K562 (cell line): ENCODE results near the gene ZNF862. TPM values are rescaled to one million over a fixed set of nuclear protein-coding genes. Genes with fewer than 3 reads are reported as not detected.

ENCODE experiments used
- ETV5 ChIP-seq: sonication (generic); formaldehyde crosslinking; IDR thresholded peaks from 2 replicates; pipeline ENCODE4 v1.4.0; 2020; ENCODE audit warnings: low read depth, mild to moderate bottlenecking, missing genetic modification reagents
- FOXP1 ChIP-seq: sonication (generic); formaldehyde crosslinking; IDR thresholded peaks from 2 replicates; pipeline ENCODE4 v1.8.0; 2022; ENCODE audit warnings: mild to moderate bottlenecking, missing genetic modification reagents
- NR1H2 ChIP-seq: sonication (generic); formaldehyde crosslinking; IDR thresholded peaks from 2 replicates; pipeline ENCODE4 v1.4.0; 2020; ENCODE audit warnings: mild to moderate bottlenecking, missing genetic modification reagents
- RERE ChIP-seq: sonication (generic); formaldehyde crosslinking; IDR thresholded peaks from 2 replicates; pipeline ENCODE4 v1.8.0; 2023; ENCODE audit warnings: missing genetic modification reagents, mild to moderate bottlenecking, borderline replicate concordance
- ZNF766 ChIP-seq: fragments of 200-800 bp; sonication (Bioruptor generic); conservative IDR thresholded peaks from 2 replicates; pipeline ENCODE4 v1.6.1; 2016; ENCODE audit warnings: missing genetic modification characterization, missing compliant biosample characterization
- polyA plus RNA-seq, 8 experiments: library from polyadenylated mRNA; depleted of rRNA in 4 of 8; stranded (reverse) in 5 of 8; unstranded in 3 of 8; fragments of >200 nt; fragmentation: Nextera tagmentation in 2 of 8; fragmentation: Illumina TruSeq in 1 of 8; extraction: Ambion mirVana in 2 of 8; extraction: Trizol in 1 of 8; gene quantifications; 2 replicates each; pipeline versions ENCODE4 v1.2.1 to v1.2.3, GENCODE V29; 2011 to 2014; ENCODE audit warnings: inconsistent platforms in 1 of 8, missing spikeins in 1 of 8
- total RNA-seq, 7 experiments: library from RNA; depleted of rRNA in 6 of 7; stranded (reverse); fragments of >200 nt in 6 of 7; fragmentation: Illumina TruSeq in 2 of 7; extraction: Trizol in 2 of 7; gene quantifications; 2 replicates each; pipeline versions ENCODE4 v1.2.1 to v1.2.3, GENCODE V29; 2011 to 2021; ENCODE audit warnings: low replicate concordance in 1 of 7
- TF ChIP-seq, protein P1 (sequence below): fragments of 200-600 bp; sonication (generic); IDR thresholded peaks from one replicate; pipeline ENCODE4 v1.6.1; 2012; ENCODE audit warnings: mild to moderate bottlenecking, low read depth, low read length, inconsistent platforms
- TF ChIP-seq, protein P2 (sequence below): fragments of 450-650 bp; IDR thresholded peaks from 2 replicates; pipeline ENCODE4 v1.6.1; 2018; ENCODE audit warnings: mild to moderate bottlenecking, low read depth; ENCODE audit not compliant: partially characterized antibody

ZNF862 gene
- total and polyA plus RNA-seq, 9 of the 15 experiments (the other 6 are each of a cell fraction or from before 2014, with no cell fraction given): 1.1 to 3.9 (median 2.6) TPM

GRCh38 chr7:149873074-149873969 is 35.1 kb downstream of the ZNF862 start, which contains the start of gene ATP6V0E2 (continued):
- TF ChIP-seq RERE (CRISPR knock-in tag) (0 out of 2 replicates have a peak, but pooled peaks have one; percentile 56), NR1H2 (CRISPR knock-in tag) (no peak), ETV5 (CRISPR knock-in tag) (no peak), FOXP1 (peak; percentile 95; the same call in 1 of the 2 replicates), ZNF766 (CRISPR knock-in tag) (no peak)
- TF ChIP-seq, protein P1, sequence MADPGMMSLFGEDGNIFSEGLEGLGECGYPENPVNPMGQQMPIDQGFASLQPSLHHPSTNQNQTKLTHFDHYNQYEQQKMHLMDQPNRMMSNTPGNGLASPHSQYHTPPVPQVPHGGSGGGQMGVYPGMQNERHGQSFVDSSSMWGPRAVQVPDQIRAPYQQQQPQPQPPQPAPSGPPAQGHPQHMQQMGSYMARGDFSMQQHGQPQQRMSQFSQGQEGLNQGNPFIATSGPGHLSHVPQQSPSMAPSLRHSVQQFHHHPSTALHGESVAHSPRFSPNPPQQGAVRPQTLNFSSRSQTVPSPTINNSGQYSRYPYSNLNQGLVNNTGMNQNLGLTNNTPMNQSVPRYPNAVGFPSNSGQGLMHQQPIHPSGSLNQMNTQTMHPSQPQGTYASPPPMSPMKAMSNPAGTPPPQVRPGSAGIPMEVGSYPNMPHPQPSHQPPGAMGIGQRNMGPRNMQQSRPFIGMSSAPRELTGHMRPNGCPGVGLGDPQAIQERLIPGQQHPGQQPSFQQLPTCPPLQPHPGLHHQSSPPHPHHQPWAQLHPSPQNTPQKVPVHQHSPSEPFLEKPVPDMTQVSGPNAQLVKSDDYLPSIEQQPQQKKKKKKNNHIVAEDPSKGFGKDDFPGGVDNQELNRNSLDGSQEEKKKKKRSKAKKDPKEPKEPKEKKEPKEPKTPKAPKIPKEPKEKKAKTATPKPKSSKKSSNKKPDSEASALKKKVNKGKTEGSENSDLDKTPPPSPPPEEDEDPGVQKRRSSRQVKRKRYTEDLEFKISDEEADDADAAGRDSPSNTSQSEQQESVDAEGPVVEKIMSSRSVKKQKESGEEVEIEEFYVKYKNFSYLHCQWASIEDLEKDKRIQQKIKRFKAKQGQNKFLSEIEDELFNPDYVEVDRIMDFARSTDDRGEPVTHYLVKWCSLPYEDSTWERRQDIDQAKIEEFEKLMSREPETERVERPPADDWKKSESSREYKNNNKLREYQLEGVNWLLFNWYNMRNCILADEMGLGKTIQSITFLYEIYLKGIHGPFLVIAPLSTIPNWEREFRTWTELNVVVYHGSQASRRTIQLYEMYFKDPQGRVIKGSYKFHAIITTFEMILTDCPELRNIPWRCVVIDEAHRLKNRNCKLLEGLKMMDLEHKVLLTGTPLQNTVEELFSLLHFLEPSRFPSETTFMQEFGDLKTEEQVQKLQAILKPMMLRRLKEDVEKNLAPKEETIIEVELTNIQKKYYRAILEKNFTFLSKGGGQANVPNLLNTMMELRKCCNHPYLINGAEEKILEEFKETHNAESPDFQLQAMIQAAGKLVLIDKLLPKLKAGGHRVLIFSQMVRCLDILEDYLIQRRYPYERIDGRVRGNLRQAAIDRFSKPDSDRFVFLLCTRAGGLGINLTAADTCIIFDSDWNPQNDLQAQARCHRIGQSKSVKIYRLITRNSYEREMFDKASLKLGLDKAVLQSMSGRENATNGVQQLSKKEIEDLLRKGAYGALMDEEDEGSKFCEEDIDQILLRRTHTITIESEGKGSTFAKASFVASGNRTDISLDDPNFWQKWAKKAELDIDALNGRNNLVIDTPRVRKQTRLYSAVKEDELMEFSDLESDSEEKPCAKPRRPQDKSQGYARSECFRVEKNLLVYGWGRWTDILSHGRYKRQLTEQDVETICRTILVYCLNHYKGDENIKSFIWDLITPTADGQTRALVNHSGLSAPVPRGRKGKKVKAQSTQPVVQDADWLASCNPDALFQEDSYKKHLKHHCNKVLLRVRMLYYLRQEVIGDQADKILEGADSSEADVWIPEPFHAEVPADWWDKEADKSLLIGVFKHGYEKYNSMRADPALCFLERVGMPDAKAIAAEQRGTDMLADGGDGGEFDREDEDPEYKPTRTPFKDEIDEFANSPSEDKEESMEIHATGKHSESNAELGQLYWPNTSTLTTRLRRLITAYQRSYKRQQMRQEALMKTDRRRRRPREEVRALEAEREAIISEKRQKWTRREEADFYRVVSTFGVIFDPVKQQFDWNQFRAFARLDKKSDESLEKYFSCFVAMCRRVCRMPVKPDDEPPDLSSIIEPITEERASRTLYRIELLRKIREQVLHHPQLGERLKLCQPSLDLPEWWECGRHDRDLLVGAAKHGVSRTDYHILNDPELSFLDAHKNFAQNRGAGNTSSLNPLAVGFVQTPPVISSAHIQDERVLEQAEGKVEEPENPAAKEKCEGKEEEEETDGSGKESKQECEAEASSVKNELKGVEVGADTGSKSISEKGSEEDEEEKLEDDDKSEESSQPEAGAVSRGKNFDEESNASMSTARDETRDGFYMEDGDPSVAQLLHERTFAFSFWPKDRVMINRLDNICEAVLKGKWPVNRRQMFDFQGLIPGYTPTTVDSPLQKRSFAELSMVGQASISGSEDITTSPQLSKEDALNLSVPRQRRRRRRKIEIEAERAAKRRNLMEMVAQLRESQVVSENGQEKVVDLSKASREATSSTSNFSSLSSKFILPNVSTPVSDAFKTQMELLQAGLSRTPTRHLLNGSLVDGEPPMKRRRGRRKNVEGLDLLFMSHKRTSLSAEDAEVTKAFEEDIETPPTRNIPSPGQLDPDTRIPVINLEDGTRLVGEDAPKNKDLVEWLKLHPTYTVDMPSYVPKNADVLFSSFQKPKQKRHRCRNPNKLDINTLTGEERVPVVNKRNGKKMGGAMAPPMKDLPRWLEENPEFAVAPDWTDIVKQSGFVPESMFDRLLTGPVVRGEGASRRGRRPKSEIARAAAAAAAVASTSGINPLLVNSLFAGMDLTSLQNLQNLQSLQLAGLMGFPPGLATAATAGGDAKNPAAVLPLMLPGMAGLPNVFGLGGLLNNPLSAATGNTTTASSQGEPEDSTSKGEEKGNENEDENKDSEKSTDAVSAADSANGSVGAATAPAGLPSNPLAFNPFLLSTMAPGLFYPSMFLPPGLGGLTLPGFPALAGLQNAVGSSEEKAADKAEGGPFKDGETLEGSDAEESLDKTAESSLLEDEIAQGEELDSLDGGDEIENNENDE: peak; percentile 29
- TF ChIP-seq, protein P2, sequence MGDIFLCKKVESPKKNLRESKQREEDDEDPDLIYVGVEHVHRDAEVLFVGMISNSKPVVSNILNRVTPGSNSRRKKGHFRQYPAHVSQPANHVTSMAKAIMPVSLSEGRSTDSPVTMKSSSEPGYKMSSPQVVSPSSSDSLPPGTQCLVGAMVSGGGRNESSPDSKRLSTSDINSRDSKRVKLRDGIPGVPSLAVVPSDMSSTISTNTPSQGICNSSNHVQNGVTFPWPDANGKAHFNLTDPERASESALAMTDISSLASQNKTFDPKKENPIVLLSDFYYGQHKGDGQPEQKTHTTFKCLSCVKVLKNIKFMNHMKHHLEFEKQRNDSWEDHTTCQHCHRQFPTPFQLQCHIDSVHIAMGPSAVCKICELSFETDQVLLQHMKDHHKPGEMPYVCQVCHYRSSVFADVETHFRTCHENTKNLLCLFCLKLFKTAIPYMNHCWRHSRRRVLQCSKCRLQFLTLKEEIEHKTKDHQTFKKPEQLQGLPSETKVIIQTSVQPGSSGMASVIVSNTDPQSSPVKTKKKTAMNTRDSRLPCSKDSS: no peak
